Thymus (tissue), 11 donors: ENCODE results near the gene TMEM175. TPM values are rescaled to one million over a fixed set of nuclear protein-coding genes. Genes with fewer than 3 reads are reported as not detected.

ENCODE experiments used
- DNase-seq, 9 donors: peaks; one replicate each; pipeline ENCODE4 v3.0.0-alpha.2; 2013; ENCODE audit warnings: low spot score in 9 of 9, low read depth in 6 of 9, missing footprints in 1 of 9
- H3K27ac ChIP-seq, 2 donors: one replicate each; pipeline ENCODE4 v1.5.1; 2013; ENCODE audit warnings: control low read depth in 1 of 2, low read depth in 1 of 2, low read length in 1 of 2, mild to moderate bottlenecking in 1 of 2, moderate library complexity in 1 of 2
- H3K27me3 ChIP-seq, 2 donors: one replicate each; pipeline ENCODE4 v1.5.1; 2013; ENCODE audit warnings: low read length in 1 of 2; ENCODE audit not compliant: control insufficient read depth in 2 of 2, insufficient read depth in 1 of 2
- H3K36me3 ChIP-seq, 2 donors: one replicate each; pipeline ENCODE4 v1.5.1; 2013; ENCODE audit warnings: low read length in 1 of 2, mild to moderate bottlenecking in 1 of 2, moderate library complexity in 1 of 2; ENCODE audit not compliant: control insufficient read depth in 2 of 2, insufficient read depth in 2 of 2
- H3K4me1 ChIP-seq, 2 donors: one replicate each; pipeline ENCODE4 v1.5.1; 2013; ENCODE audit warnings: low read length in 2 of 2; ENCODE audit not compliant: control insufficient read depth in 2 of 2, insufficient read depth in 2 of 2
- H3K4me3 ChIP-seq, 2 donors: one replicate each; pipeline ENCODE4 v1.5.1; 2013; ENCODE audit warnings: low read length in 2 of 2, control low read depth in 1 of 2, mild to moderate bottlenecking in 1 of 2
- H3K9me3 ChIP-seq, 2 donors: one replicate each; pipeline ENCODE4 v1.5.1; 2013; ENCODE audit warnings: low read length in 1 of 2, mild to moderate bottlenecking in 1 of 2; ENCODE audit not compliant: control insufficient read depth in 2 of 2, insufficient read depth in 1 of 2
- WGBS: extraction: QIAGEN DNeasy Blood & Tissue Kit; methylation state at CpG from one replicate; pipeline ENCODE4 v1.1.7; 2013; 5-methylcytosine and 5-hydroxymethylcytosine counted together
- polyA plus RNA-seq: library from polyadenylated mRNA; stranded (reverse); fragments of 200-250 nt; gene quantifications from one replicate; pipeline ENCODE4 v1.2.3, GENCODE V29; 2013
- total RNA-seq: library from RNA; stranded (reverse); fragments of 120-200 nt; gene quantifications from one replicate; pipeline ENCODE4 v1.2.4, GENCODE V29; 2013
- donor health status: healthy.

TMEM175 gene
- total and polyA plus RNA-seq, 2 donors = 10.9 to 87.1 TPM

GRCh38 chr4:895596-895995 lies 36.7 kb upstream of the TMEM175 start:
- 96% methylated on average over 16 of the region's 16 CpGs for WGBS
- Histone ChIP-seq H3K27me3 (no peaks in the 10 kb centered on the region), H3K27ac (no peak overlapping the region), H3K9me3 (peaks cover 0 to 1% of the 10 kb centered on the region in 2 donors), H3K4me3 (no peak overlapping the region), H3K36me3 (peaks cover 52 to 79% of the 10 kb centered on the region in 2 donors), H3K4me1 (no peaks in the 10 kb centered on the region)
- DNase-seq = no peak

DNA sequence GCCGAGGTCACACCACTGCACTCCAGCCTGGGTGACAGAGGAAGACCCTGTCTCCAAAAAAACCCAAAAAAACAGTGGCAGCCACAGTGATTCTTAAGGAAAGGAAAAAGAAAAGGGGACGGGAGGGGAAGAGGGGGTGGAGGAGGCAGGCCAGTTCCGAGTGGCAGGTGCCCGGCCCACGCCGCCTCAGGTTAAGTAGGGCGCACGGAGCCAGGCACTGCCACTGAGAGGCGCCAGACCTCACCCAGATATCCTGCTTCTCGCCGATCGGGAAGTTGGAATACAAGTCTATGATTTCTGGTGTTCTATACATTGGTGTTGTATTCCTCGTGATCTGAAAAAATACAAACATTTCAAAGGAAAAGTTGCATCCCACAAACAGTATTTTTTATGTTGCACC lies 36.0 kb upstream of the TMEM175 start:
- Histone ChIP-seq H3K36me3 (peaks cover 53 to 83% of the 10 kb centered on the region in 2 donors), H3K27me3 (no peaks in the 10 kb centered on the region), H3K27ac (no peak overlapping the region), H3K4me1 (no peaks in the 10 kb centered on the region), H3K9me3 (peaks cover 0 to 1% of the 10 kb centered on the region in 2 donors), H3K4me3 (no peak overlapping the region)
- 97% methylated on average over 13 of the region's 13 CpGs for WGBS
- no peak for DNase-seq

DNA sequence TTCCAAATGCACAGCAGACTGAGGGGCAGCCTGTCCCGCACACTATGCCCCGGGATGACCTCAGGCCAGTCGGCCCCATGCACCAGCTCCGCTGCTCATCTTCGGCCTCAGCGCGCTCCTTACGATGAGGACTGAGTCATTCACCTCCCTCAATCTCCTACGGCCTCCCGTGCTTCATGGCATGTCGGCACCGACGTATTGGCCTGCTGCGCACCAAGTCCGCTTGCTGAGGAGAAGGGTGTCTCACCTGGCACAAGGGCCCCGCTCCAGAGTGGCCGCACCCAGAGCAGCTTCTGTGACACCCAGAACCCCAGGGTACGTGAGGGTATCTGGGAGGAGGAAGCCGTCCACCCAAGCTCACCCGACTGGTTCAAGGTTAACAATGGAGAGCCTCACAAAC lies 35.6 kb upstream of the TMEM175 start:
- H3K9me3 ChIP-seq = peaks cover 0 to 1% of the 10 kb centered on the region in 2 donors
- H3K36me3 ChIP-seq = peaks cover 57 to 86% of the 10 kb centered on the region in 2 donors
- H3K27me3 ChIP-seq = no peaks in the 10 kb centered on the region
- no peak overlapping the region for H3K27ac ChIP-seq
- no peak overlapping the region for H3K4me3 ChIP-seq
- H3K4me1 ChIP-seq = no peaks in the 10 kb centered on the region
- DNase-seq = no peak
- WGBS = 99% methylated on average over 20 of the region's 20 CpGs

- H3K9me3 ChIP-seq = peaks cover 0 to 1% of the 10 kb centered on the region in 2 donors
- H3K4me1 ChIP-seq = no peaks in the 10 kb centered on the region
- no peak overlapping the region for H3K4me3 ChIP-seq
- no peak overlapping the region for H3K27ac ChIP-seq
- peaks cover 46 to 79% of the 10 kb centered on the region in 2 donors for H3K36me3 ChIP-seq
- WGBS = 98% methylated on average over 15 of the region's 15 CpGs
- no peak for DNase-seq
- H3K27me3 ChIP-seq = no peaks in the 10 kb centered on the region
Observed at GRCh38 chr4:898123-898522, 34.1 kb upstream of the TMEM175 start.

- WGBS = 97% methylated on average over 27 of the region's 27 CpGs
- Histone ChIP-seq H3K27me3 (no peaks in the 10 kb centered on the region), H3K36me3 (peaks cover 43 to 79% of the 10 kb centered on the region in 2 donors), H3K27ac (no peak overlapping the region), H3K9me3 (peaks cover 0 to 1% of the 10 kb centered on the region in 2 donors), H3K4me3 (no peak overlapping the region), H3K4me1 (no peaks in the 10 kb centered on the region)
- no peak for DNase-seq
Observed at GRCh38 chr4:898869-899555, 33.2 kb upstream of the TMEM175 start.

DNA sequence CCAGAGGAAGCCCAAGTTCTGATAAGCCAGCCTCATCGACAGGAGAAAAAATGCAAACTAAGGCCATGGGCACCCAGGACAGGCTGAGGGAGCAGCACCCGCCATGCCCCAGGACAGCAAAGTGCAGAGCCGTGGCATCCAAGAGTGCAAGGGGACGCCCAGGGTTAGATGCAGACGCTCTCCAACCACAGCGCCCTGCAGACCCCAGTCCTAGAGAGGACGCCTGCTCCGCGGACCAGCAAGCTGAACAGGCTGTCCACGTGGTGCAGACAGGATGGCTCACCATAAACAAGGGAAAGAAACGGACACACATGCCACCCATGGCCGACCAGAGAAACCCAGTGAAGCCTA lies 32.7 kb upstream of the TMEM175 start:
- Histone ChIP-seq H3K36me3 (peaks cover 45 to 75% of the 10 kb centered on the region in 2 donors), H3K27me3 (no peaks in the 10 kb centered on the region), H3K27ac (no peak overlapping the region), H3K9me3 (peaks cover 0 to 1% of the 10 kb centered on the region in 2 donors), H3K4me3 (no peak overlapping the region), H3K4me1 (no peaks in the 10 kb centered on the region)
- WGBS = 93% methylated on average over 12 of the region's 12 CpGs
- DNase-seq = no peak

- WGBS = 96% methylated on average over 26 of the region's 26 CpGs
- no peaks in the 10 kb centered on the region for H3K4me1 ChIP-seq
- no peak overlapping the region for H3K4me3 ChIP-seq
- H3K27me3 ChIP-seq = no peaks in the 10 kb centered on the region
- peaks cover 48 to 75% of the 10 kb centered on the region in 2 donors for H3K36me3 ChIP-seq
- no peak overlapping the region for H3K27ac ChIP-seq
- no peak for DNase-seq
- peaks cover 0 to 1% of the 10 kb centered on the region in 2 donors for H3K9me3 ChIP-seq
Observed at GRCh38 chr4:900073-900472, 32.2 kb upstream of the TMEM175 start.

DNA sequence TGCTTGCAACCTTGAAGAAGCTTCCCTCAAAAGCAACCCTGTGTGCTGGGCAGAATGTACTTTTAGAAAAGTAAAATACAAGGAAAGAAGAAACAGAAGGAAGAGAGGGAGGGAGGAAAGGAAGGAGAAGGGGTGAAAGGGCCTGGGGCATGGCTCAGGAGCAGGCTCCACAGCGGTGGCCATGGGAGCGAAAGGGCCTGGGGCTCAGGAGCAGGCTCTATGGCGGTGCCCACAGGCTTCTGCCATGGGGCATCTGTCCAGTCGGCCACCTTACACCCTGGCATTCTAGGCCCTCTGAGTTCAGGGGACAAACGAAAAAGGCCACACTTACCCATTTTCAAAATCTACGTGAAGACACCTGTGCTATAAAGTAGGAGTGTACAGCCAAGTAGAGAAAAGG lies 31.5 kb upstream of the TMEM175 start:
- H3K4me3 ChIP-seq = no peak overlapping the region
- no peaks in the 10 kb centered on the region for H3K4me1 ChIP-seq
- peaks cover 1 to 5% of the 10 kb centered on the region in 2 donors for H3K9me3 ChIP-seq
- DNase-seq = no peak
- H3K27me3 ChIP-seq = no peaks in the 10 kb centered on the region
- no peak overlapping the region for H3K27ac ChIP-seq
- peaks cover 42 to 73% of the 10 kb centered on the region in 2 donors for H3K36me3 ChIP-seq
- WGBS = 98% methylated on average over 6 of the region's 6 CpGs

DNA sequence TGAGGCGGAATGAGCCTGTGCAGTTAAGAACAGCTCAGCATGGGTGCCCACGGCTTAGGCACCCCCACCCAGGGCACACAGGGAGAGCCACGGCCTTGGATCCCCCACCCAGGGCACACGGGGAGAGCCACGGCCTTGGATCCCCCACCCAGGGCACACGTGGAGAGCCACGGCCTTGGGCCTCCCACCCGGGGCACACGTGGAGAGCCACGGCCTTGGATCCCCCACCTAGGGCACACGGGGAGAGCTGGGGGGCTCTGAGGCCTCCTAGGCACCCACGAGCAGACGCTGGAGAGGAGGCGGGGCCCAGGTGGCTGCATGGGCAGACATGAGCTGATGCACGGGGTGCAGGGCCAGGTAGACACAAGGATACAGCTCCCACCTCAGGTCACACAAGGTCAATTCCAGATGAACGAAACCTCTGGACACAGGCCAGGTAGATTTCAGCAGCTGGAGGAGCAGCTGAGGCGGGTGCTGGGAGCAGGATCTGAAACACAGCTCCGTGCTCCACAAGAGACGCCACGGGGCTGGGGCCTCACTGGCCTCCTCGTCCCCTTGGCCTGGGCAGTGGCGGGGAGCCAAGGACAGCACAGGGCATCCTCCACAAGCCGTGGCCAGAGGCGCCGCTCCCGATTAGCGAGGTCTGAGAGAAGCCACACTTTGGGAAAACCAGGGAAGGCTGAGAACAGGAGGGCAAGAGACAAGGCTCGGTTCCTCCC lies 30.9 kb upstream of the TMEM175 start:
- H3K27ac ChIP-seq = no peak overlapping the region
- no peak overlapping the region for H3K4me3 ChIP-seq
- DNase-seq = no peak
- H3K4me1 ChIP-seq = no peaks in the 10 kb centered on the region
- H3K27me3 ChIP-seq = no peaks in the 10 kb centered on the region
- 98% methylated on average over 28 of the region's 28 CpGs for WGBS
- peaks cover 36 to 66% of the 10 kb centered on the region in 2 donors for H3K36me3 ChIP-seq
- H3K9me3 ChIP-seq = peaks cover 1 to 10% of the 10 kb centered on the region in 2 donors
